ENCODE measurements around the gene GRK5.

The GRK5 gene

GRCh38 chr10:119377958-119378736 lies 170.8 kb downstream of the GRK5 start:
- TF ChIP-seq CTCF (IDR thresholded peaks at IDR 0.05; ENCODE audit: low read depth, low read length): no peak
- peaks cover 20% of the 10 kb centered on the region for H3K36me3 ChIP-seq
- no peaks in the 10 kb centered on the region for H3K27me3 ChIP-seq (ENCODE audit: insufficient read depth, low read depth, severe bottlenecking)
- H3K27ac ChIP-seq: no peak overlapping the region
- DNase-seq: no peak
- H3K4me3 ChIP-seq (ENCODE audit: low read depth, low read length): no peak overlapping the region
- no peaks in the 10 kb centered on the region for H3K9me3 ChIP-seq (ENCODE audit: severe bottlenecking)

GRCh38 chr10:119378737-119379067 lies 171.3 kb downstream of the GRK5 start:
- no peak for DNase-seq
- H3K27me3 ChIP-seq (ENCODE audit: insufficient read depth, low read depth, severe bottlenecking): no peaks in the 10 kb centered on the region
- no peak for TF ChIP-seq CTCF (IDR thresholded peaks at IDR 0.05; ENCODE audit: low read depth, low read length)
- peaks cover 23% of the 10 kb centered on the region for H3K36me3 ChIP-seq
- H3K27ac ChIP-seq: no peak overlapping the region
- H3K9me3 ChIP-seq (ENCODE audit: severe bottlenecking): no peaks in the 10 kb centered on the region
- no peak overlapping the region for H3K4me3 ChIP-seq (ENCODE audit: low read depth, low read length)

- H3K27me3 ChIP-seq (ENCODE audit: insufficient read depth, low read depth, severe bottlenecking): no peaks in the 10 kb centered on the region
- no peak for DNase-seq
- H3K27ac ChIP-seq: no peak overlapping the region
- no peak for TF ChIP-seq CTCF (IDR thresholded peaks at IDR 0.05; ENCODE audit: low read depth, low read length)
- H3K36me3 ChIP-seq: peaks cover 28% of the 10 kb centered on the region
- no peaks in the 10 kb centered on the region for H3K9me3 ChIP-seq (ENCODE audit: severe bottlenecking)
- no peak overlapping the region for H3K4me3 ChIP-seq (ENCODE audit: low read depth, low read length)
Measured at GRCh38 chr10:119379466-119380071, 172.2 kb downstream of the GRK5 start.

GRCh38 chr10:119383174-119383856 lies 175.9 kb downstream of the GRK5 start:
- no peak for TF ChIP-seq CTCF (IDR thresholded peaks at IDR 0.05; ENCODE audit: low read depth, low read length)
- Histone ChIP-seq H3K27me3 (ENCODE audit: insufficient read depth, low read depth, severe bottlenecking) (no peaks in the 10 kb centered on the region), H3K36me3 (peaks cover 32% of the 10 kb centered on the region), H3K27ac (no peak overlapping the region), H3K9me3 (ENCODE audit: severe bottlenecking) (no peaks in the 10 kb centered on the region), H3K4me3 (ENCODE audit: low read depth, low read length) (no peak overlapping the region)
- no peak for DNase-seq

- no peaks in the 10 kb centered on the region for H3K27me3 ChIP-seq (ENCODE audit: insufficient read depth, low read depth, severe bottlenecking)
Measured at GRCh38 chr10:119384127-119384526, 176.8 kb downstream of the GRK5 start.

More at GRCh38 chr10:119384127-119384526, 176.8 kb downstream of the GRK5 start:
- H3K9me3 ChIP-seq (ENCODE audit: severe bottlenecking): no peaks in the 10 kb centered on the region
- DNase-seq: no peak
- no peak for TF ChIP-seq CTCF (IDR thresholded peaks at IDR 0.05; ENCODE audit: low read depth, low read length)
- no peak overlapping the region for H3K27ac ChIP-seq
- H3K36me3 ChIP-seq: peaks cover 32% of the 10 kb centered on the region
- H3K4me3 ChIP-seq (ENCODE audit: low read depth, low read length): no peak overlapping the region
